K562 (cell line): ENCODE measurements around the gene CCDC102B. TPM values are rescaled to one million over a fixed set of nuclear protein-coding genes. Genes with fewer than 3 reads are reported as not detected.

ENCODE experiments used
- ATAC-seq: fragments of 200-7000 bp; cut with Tn5 transposase; 3 replicates; pipeline ENCODE4 v1.9.1; 2020; ENCODE audit warnings: moderate library complexity
- BruUV-seq: library from RNA; stranded (reverse); fragments of 400-500 nt; replicated peaks from 2 replicates; lab custom pipeline; 2021; lab: Mats Ljungman, UMichigan
- CTCF ChIA-PET: fragments of 300-600 bp; formaldehyde crosslinking; extraction: SDS; loops from one replicate; lab custom pipeline; 2021; ENCODE audit warnings: low intra/inter-chr PET ratio; lab: Yijun Ruan, JAX
- POLR2A ChIA-PET: fragments of 300-600, 350-650 bp; sonication (Branson Sonifier 250); formaldehyde crosslinking; extraction: SDS; loops from one replicate; lab custom pipeline; 2021; ENCODE audit warnings: antibody characterized with exemption, inconsistent platforms; lab: Yijun Ruan, JAX
- DNase-seq, 4 experiments: peaks; one replicate each; pipeline versions ENCODE4 v3.0.0 to v3.0.0-alpha.2; 2011 to 2018; ENCODE audit warnings: low spot score in 3 of 4, mixed read lengths in 3 of 4; ENCODE audit errors: extremely low read depth in 1 of 4
- FAIRE-seq: peaks from 2 replicates; lab custom pipeline; 2011; peaks lifted over from hg19 to GRCh38; lab: Jason Lieb, UNC
- H2AFZ ChIP-seq: 2 replicates; pipeline ENCODE4 v1.6.0; 2011; ENCODE audit warnings: low read depth, low read length, control low read depth, inconsistent platforms
- H3K27ac ChIP-seq: fragments of 200-600 bp; 3 replicates; pipeline ENCODE4 v1.8.0; 2011; ENCODE audit warnings: low read depth, mild to moderate bottlenecking, control low read depth, inconsistent platforms, low read length, moderate library complexity, mixed read lengths; ENCODE audit errors: extremely low read depth
- H3K27me3 ChIP-seq, 2 experiments: fragments of 300-600 bp in 1 of 2; 2 replicates in 1 of 2; 3 replicates in 1 of 2; pipeline versions ENCODE4 v1.6.0 to v1.8.0; 2011; ENCODE audit warnings: inconsistent platforms in 2 of 2, low read length in 2 of 2, mild to moderate bottlenecking in 1 of 2, mixed read lengths in 1 of 2, moderate library complexity in 1 of 2; ENCODE audit not compliant: control insufficient read depth in 2 of 2, insufficient read depth in 2 of 2
- H3K36me3 ChIP-seq: fragments of 300-600 bp; 3 replicates; pipeline ENCODE4 v1.8.0; 2011; ENCODE audit warnings: mild to moderate bottlenecking, low read length, inconsistent platforms; ENCODE audit not compliant: control insufficient read depth, insufficient read depth
- H3K4me1 ChIP-seq, 2 experiments: fragments of 200-600 bp in 1 of 2; replicated peaks in 1 of 2; 2 replicates in 1 of 2; 3 replicates in 1 of 2; pipeline versions ENCODE4 v1.5.1 to v1.8.0; 2011; ENCODE audit warnings: inconsistent platforms in 2 of 2, low read length in 2 of 2, mild to moderate bottlenecking in 1 of 2, mixed read lengths in 1 of 2, moderate library complexity in 1 of 2; ENCODE audit not compliant: control insufficient read depth in 2 of 2, insufficient read depth in 2 of 2
- H3K4me2 ChIP-seq: 2 replicates; pipeline ENCODE4 v1.6.1; 2011; ENCODE audit warnings: low read length, control low read depth, inconsistent platforms, mixed read lengths; ENCODE audit not compliant: insufficient read depth
- H3K4me3 ChIP-seq: fragments of 200-600 bp; sonication (generic), shearing (Covaris generic); 2 replicates; pipeline ENCODE4 v1.5.1; 2016; ENCODE audit warnings: control low read depth, inconsistent platforms
- H3K79me2 ChIP-seq: fragments of 200-600 bp; 3 replicates; pipeline ENCODE4 v1.8.0; 2011; ENCODE audit warnings: low read length, inconsistent platforms; ENCODE audit not compliant: control insufficient read depth, insufficient read depth
- H3K9ac ChIP-seq, 2 experiments: 2 replicates each; pipeline versions ENCODE4 v1.6.0 to v1.6.1; 2011; ENCODE audit warnings: low read depth in 2 of 2, low read length in 2 of 2, control low read depth in 1 of 2, inconsistent platforms in 1 of 2, mild to moderate bottlenecking in 1 of 2, mixed read lengths in 1 of 2; ENCODE audit not compliant: insufficient read depth in 1 of 2
- H3K9me1 ChIP-seq: one replicate; pipeline ENCODE4 v1.6.0; 2011; ENCODE audit warnings: inconsistent platforms, mild to moderate bottlenecking, low read length, moderate library complexity; ENCODE audit not compliant: control insufficient read depth, insufficient read depth
- H3K9me3 ChIP-seq: replicated peaks from 2 replicates; pipeline ENCODE4 v1.5.1; 2011; ENCODE audit warnings: low read depth, low read length, inconsistent platforms; ENCODE audit not compliant: control insufficient read depth, insufficient read depth
- H4K20me1 ChIP-seq: replicated peaks from 2 replicates; pipeline ENCODE4 v1.6.1; 2011; ENCODE audit warnings: low read length, inconsistent platforms, mixed read lengths; ENCODE audit not compliant: control insufficient read depth, insufficient read depth
- CCAR2 ChIP-seq: fragments of 200-400 bp; formaldehyde crosslinking; IDR thresholded peaks from 2 replicates; pipeline ENCODE4 v1.6.1; 2017; ENCODE audit warnings: mild to moderate bottlenecking, low read depth, low read length
- CUX1 ChIP-seq: fragments of 200-800 bp; sonication (Bioruptor generic); IDR thresholded peaks from 2 replicates; pipeline ENCODE4 v1.6.1; 2016; ENCODE audit warnings: missing genetic modification characterization, missing compliant biosample characterization
- NCOA4 ChIP-seq: fragments of 450-650 bp; IDR thresholded peaks from 2 replicates; pipeline ENCODE4 v1.6.1; 2018; ENCODE audit warnings: mild to moderate bottlenecking; ENCODE audit not compliant: partially characterized antibody
- NR4A1 ChIP-seq, 2 experiments: fragments of 250-450 bp in 1 of 2; fragments of 450-650 bp in 1 of 2; sonication (Bioruptor Pico) in 1 of 2; IDR thresholded peaks; 2 replicates each; pipeline versions ENCODE4 v1.4.0 to v1.6.1; 2016 to 2020; ENCODE audit warnings: mild to moderate bottlenecking in 2 of 2, missing compliant biosample characterization in 1 of 2, missing genetic modification characterization in 1 of 2, moderate library complexity in 1 of 2
- RBM34 ChIP-seq: fragments of 200-400 bp; formaldehyde crosslinking; IDR thresholded peaks from 2 replicates; pipeline ENCODE4 v1.6.1; 2018; ENCODE audit warnings: low read length, borderline replicate concordance; ENCODE audit not compliant: insufficient read depth
- SIX5 ChIP-seq, 2 experiments: IDR thresholded peaks; 2 replicates each; pipeline ENCODE4 v1.6.1; 2011; ENCODE audit warnings: low read length in 2 of 2, borderline replicate concordance in 1 of 2, low read depth in 1 of 2, mild to moderate bottlenecking in 1 of 2, moderate library complexity in 1 of 2; ENCODE audit not compliant: insufficient read depth in 1 of 2
- WHSC1 ChIP-seq: IDR thresholded peaks from one replicate; pipeline ENCODE4 v1.6.1; 2012; ENCODE audit warnings: low read length, control low read depth, inconsistent platforms
- ZNF12 ChIP-seq: sonication (generic); formaldehyde crosslinking; IDR thresholded peaks from 2 replicates; pipeline ENCODE4 v1.4.0; 2020; ENCODE audit warnings: mild to moderate bottlenecking, missing genetic modification reagents
- ZNF280B ChIP-seq: fragments of 250-450 bp; sonication (Bioruptor Pico); IDR thresholded peaks from 2 replicates; pipeline ENCODE4 v1.5.1; 2021; ENCODE audit warnings: mild to moderate bottlenecking
- WGBS: fragments of 100-300 bp; shearing (Covaris generic); methylation state at CpG from one replicate; pipeline ENCODE4 v1.1.6; 2016; ENCODE audit warnings: low coverage, mixed read lengths; ENCODE audit not compliant: insufficient coverage; ENCODE audit errors: missing lambda C conversion rate; 5-methylcytosine and 5-hydroxymethylcytosine counted together
- in situ Hi-C: fragments of 300-500 bp; cut with MboI; formaldehyde crosslinking; loops from 4 replicates; pipeline ENCODE4 v1.15.0; 2018; ENCODE audit warnings: inconsistent platforms, mixed read lengths
- intact Hi-C: fragments of 100-400 bp; cut with micrococcal nuclease; formaldehyde crosslinking; loops from 2 replicates; pipeline ENCODE4 v1.14.2; 2022
- polyA plus RNA-seq, 8 experiments: library from polyadenylated mRNA; depleted of rRNA in 4 of 8; stranded (reverse) in 5 of 8; unstranded in 3 of 8; fragments of >200 nt; fragmentation: Nextera tagmentation in 2 of 8; fragmentation: Illumina TruSeq in 1 of 8; extraction: Ambion mirVana in 2 of 8; extraction: Trizol in 1 of 8; gene quantifications; 2 replicates each; pipeline versions ENCODE4 v1.2.1 to v1.2.3, GENCODE V29; 2011 to 2014; ENCODE audit warnings: inconsistent platforms in 1 of 8, missing spikeins in 1 of 8
- total RNA-seq, 7 experiments: library from RNA; depleted of rRNA in 6 of 7; stranded (reverse); fragments of >200 nt in 6 of 7; fragmentation: Illumina TruSeq in 2 of 7; extraction: Trizol in 2 of 7; gene quantifications; 2 replicates each; pipeline versions ENCODE4 v1.2.1 to v1.2.3, GENCODE V29; 2011 to 2021; ENCODE audit warnings: low replicate concordance in 1 of 7

CCDC102B gene
- total and polyA plus RNA-seq, 9 of the 15 experiments (the other 6 are each of a cell fraction or from before 2014, with no cell fraction given), result 0.18 to 1.5 (median 0.73) TPM

- H3K27me3 ChIP-seq, result no peaks in the 10 kb centered on the region
- ATAC-seq (no peak), FAIRE-seq (no peak), DNase-seq (no peak)
- no peak overlapping the region for H3K4me2 ChIP-seq
- no peaks in the 10 kb centered on the region for H4K20me1 ChIP-seq
- H3K36me3 ChIP-seq, result no peaks in the 10 kb centered on the region
- no peak overlapping the region for H3K27ac ChIP-seq
- intact Hi-C loops (no loop called here), in situ Hi-C loops (no loop called here)
- no peak overlapping the region for H3K4me3 ChIP-seq
- H2AFZ ChIP-seq, result no peak overlapping the region
- CTCF ChIA-PET, result no interaction called here
- TF ChIP-seq CCAR2 (no peak), RBM34 (no peak)
- H3K9me3 ChIP-seq, result 0 out of 2 replicates have a peak, but pooled peaks cover 1% of the 10 kb centered on the region
- H3K9ac ChIP-seq, result no peak overlapping the region
- H3K4me1 ChIP-seq, result no peaks in the 10 kb centered on the region
- BruUV-seq, result no TSS peak
- H3K9me1 ChIP-seq, result no peaks in the 10 kb centered on the region
- H3K79me2 ChIP-seq, result no peaks in the 10 kb centered on the region
- 4% methylated on average over 2 of the region's 2 CpGs for WGBS
- POLR2A ChIA-PET, result no interaction called here
Measured at GRCh38 chr18:68764016-68764415, 33.9 kb upstream of the CCDC102B start.

- POLR2A ChIA-PET, result no interaction called here
- H3K9me3 ChIP-seq, result no peaks in the 10 kb centered on the region
- H3K9me1 ChIP-seq, result no peaks in the 10 kb centered on the region
- no peaks in the 10 kb centered on the region for H3K36me3 ChIP-seq
- CTCF ChIA-PET, result no interaction called here
- ATAC-seq (no peak), DNase-seq (no peak), FAIRE-seq (no peak)
- in situ Hi-C loops (no loop called here), intact Hi-C loops (no loop called here)
- no TSS peak for BruUV-seq
- H3K27ac ChIP-seq, result no peak overlapping the region
- WGBS, result 0% methylated on average over 2 of the region's 2 CpGs
- H2AFZ ChIP-seq, result no peak overlapping the region
- no peaks in the 10 kb centered on the region for H3K4me1 ChIP-seq
- H3K4me2 ChIP-seq, result no peak overlapping the region
- H3K4me3 ChIP-seq, result no peak overlapping the region
- H3K79me2 ChIP-seq, result no peaks in the 10 kb centered on the region
- no peak overlapping the region for H3K9ac ChIP-seq
- H3K27me3 ChIP-seq, result no peaks in the 10 kb centered on the region
- no peaks in the 10 kb centered on the region for H4K20me1 ChIP-seq
- TF ChIP-seq WHSC1 (no peak), NCOA4 (no peak), SIX5 (IDR thresholded peaks at IDR 0.05; ENCODE audit: borderline replicate concordance in 1 of 2, insufficient read depth in 1 of 2, low read depth in 1 of 2, low read length in 2 of 2) (no peak), ZNF280B (CRISPR knock-in tag) (no peak), NR4A1 (CRISPR knock-in tag; IDR thresholded peaks at IDR 0.05) (no peak), NR4A1 (tag; IDR thresholded peaks at IDR 0.05) (no peak), ZNF12 (CRISPR knock-in tag) (no peak), CUX1 (CRISPR knock-in tag) (no peak)
Measured at GRCh38 chr18:68766433-68766832, 31.4 kb upstream of the CCDC102B start.
